Measurements from ENCODE around the gene FAM167B. TPM values are rescaled to one million over a fixed set of nuclear protein-coding genes. Genes with fewer than 3 reads are reported as not detected.

The FAM167B gene
- total and polyA plus RNA-seq, 10 donors = 0.54 to 2.7 (median 1.4) TPM; not detected in 1

DNA sequence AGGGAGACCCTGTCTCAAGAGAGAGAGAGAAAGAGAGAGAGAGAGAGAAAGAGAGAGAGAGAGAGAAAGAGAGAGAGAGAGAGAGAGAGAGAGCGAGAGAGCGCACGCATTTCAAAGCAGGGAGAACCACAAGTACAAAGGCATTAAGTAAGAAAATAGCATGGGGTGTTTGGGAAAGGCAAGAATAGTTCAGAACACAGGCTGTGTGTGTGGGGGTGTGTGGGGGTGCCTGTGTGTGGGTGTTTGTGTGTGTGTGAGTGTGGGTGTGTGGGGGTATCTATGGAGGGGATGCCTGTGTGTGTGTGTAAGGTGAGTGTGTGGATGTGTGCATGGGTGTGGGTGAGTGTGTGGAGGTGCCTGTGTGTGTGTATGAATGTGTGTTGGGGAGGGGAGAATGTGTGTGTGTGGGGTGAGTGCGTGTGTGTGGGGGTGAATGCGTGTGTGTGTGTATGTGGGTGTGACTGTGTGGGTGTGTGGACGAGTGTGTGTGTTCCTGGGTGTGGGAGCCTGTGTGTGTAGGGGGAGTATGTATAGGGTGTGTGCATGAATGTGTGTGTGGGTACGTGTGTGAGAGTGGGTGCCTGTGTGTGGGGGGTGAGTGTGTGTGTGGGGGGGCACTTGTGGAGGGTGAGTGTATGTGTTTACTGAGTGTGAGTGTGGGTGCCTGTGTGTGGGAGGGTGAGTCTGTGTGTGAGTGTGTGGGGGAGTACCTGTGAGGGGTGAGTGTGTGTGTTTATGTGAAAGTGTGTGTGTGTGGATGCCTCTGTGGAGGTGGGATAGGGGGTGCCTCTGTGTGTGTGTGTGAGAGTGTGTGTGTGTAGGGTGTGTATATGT is 25.8 kb downstream of the FAM167B start:
- 55 to 73% (median 68%) methylated on average over 7 of the region's 7 CpGs for WGBS, 5 donors
- DNase-seq = peak; percentile 47
- H3K27me3 ChIP-seq (replicated peaks in 1 of 7) = peaks cover 0 to 18% (median 0%) of the 10 kb centered on the region in 7 donors
- peaks cover 0 to 37% (median 9%) of the 10 kb centered on the region in 6 donors for H3K36me3 ChIP-seq
- H3K27ac ChIP-seq = peak overlapping the region in 4 of 8 donors; percentile 31 to 79 (median 56)
- H3K4me3 ChIP-seq = no peak overlapping the region
- no peaks in the 10 kb centered on the region for H3K9me3 ChIP-seq
- intact Hi-C loops (cut with DNase I; ENCODE audit: low total_unique reads) = no loop called here
- H3K4me1 ChIP-seq = peaks cover 0 to 66% (median 17%) of the 10 kb centered on the region in 6 donors
- TF ChIP-seq POLR2A (IDR thresholded peaks at IDR 0.05) (no peak), POLR2AphosphoS5 (IDR thresholded peaks at IDR 0.05) (no peak)
- TF ChIP-seq, protein P1, sequence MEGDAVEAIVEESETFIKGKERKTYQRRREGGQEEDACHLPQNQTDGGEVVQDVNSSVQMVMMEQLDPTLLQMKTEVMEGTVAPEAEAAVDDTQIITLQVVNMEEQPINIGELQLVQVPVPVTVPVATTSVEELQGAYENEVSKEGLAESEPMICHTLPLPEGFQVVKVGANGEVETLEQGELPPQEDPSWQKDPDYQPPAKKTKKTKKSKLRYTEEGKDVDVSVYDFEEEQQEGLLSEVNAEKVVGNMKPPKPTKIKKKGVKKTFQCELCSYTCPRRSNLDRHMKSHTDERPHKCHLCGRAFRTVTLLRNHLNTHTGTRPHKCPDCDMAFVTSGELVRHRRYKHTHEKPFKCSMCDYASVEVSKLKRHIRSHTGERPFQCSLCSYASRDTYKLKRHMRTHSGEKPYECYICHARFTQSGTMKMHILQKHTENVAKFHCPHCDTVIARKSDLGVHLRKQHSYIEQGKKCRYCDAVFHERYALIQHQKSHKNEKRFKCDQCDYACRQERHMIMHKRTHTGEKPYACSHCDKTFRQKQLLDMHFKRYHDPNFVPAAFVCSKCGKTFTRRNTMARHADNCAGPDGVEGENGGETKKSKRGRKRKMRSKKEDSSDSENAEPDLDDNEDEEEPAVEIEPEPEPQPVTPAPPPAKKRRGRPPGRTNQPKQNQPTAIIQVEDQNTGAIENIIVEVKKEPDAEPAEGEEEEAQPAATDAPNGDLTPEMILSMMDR (IDR thresholded peaks at IDR 0.05 in 8 of 11, conservative IDR thresholded peaks at IDR 0.05 in 3 of 11) = peak in 1 of 11 experiments; percentile 29

DNA sequence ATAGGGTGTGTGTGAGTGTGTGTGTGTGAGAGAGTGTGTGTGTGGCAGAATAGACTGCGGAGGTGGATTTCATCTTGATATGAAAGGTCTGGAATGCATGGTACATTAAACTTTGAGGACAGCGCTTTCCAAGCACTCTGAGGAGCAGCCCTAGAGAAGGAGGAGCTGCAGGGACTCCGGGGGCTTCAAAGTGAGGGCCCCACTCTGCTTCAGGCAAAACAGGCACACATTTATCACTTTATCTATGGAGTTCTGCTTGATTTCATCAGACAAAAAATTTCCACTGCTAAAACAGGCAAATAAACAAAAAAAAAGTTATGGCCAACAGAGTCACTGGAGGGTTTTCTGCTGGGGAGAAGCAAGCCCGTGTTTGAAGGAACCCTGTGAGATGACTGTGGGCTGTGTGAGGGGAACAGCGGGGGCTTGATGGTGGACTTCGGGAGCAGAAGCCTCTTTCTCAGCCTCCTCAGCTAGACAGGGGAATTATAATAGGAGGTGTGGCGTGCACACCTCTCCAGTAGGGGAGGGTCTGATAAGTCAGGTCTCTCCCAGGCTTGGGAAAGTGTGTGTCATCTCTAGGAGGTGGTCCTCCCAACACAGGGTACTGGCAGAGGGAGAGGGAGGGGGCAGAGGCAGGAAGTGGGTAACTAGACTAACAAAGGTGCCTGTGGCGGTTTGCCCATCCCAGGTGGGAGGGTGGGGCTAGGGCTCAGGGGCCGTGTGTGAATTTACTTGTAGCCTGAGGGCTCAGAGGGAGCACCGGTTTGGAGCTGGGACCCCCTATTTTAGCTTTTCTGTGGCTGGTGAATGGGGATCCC is 26.6 kb downstream of the FAM167B start:
- Histone ChIP-seq H3K27ac (peak overlapping the region in 5 of 8 donors; percentile 31 to 79 (median 57)), H3K9me3 (no peaks in the 10 kb centered on the region), H3K4me3 (peak overlapping the region in 1 of 8 donors; percentile 21), H3K27me3 (replicated peaks in 1 of 7) (peaks cover 0 to 18% (median 0%) of the 10 kb centered on the region in 7 donors), H3K4me1 (peaks cover 0 to 58% (median 17%) of the 10 kb centered on the region in 6 donors), H3K36me3 (peaks cover 0 to 46% (median 12%) of the 10 kb centered on the region in 6 donors)
- peak; percentile 89 for DNase-seq
- intact Hi-C loops (cut with DNase I; ENCODE audit: low total_unique reads) = no loop called here
- 34 to 54% (median 46%) methylated on average over 10 of the region's 10 CpGs for WGBS, 5 donors
- TF ChIP-seq POLR2AphosphoS5 (IDR thresholded peaks at IDR 0.05) = peak in 2 of 3 donors; percentile 40 to 54
- TF ChIP-seq, protein P1 (IDR thresholded peaks at IDR 0.05 in 8 of 11, conservative IDR thresholded peaks at IDR 0.05 in 3 of 11) = no peak
- no peak for TF ChIP-seq POLR2A (IDR thresholded peaks at IDR 0.05)

DNA sequence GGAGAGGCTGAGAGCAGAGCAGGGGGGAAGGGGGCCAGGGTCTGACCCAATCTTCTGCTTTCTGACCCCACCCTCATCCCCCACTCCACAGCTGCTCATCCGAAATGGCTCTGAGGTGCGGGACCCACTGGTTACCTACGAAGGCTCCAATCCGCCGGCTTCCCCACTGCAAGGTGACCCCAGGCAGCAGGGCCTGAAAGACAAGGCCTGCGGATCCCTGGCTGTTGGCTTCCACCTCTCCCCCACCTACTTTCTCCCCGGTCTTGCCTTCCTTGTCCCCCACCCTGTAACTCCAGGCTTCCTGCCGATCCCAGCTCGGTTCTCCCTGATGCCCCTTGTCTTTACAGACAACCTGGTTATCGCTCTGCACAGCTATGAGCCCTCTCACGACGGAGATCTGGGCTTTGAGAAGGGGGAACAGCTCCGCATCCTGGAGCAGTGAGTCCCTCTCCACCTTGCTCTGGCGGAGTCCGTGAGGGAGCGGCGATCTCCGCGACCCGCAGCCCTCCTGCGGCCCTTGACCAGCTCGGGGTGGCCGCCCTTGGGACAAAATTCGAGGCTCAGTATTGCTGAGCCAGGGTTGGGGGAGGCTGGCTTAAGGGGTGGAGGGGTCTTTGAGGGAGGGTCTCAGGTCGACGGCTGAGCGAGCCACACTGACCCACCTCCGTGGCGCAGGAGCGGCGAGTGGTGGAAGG is 27.8 kb downstream of the FAM167B start:
- 87 to 95% (median 89%) methylated on average over 14 to 31 of the region's 31 CpGs for WGBS, 5 donors
- H3K27ac ChIP-seq = peak overlapping the region in 3 of 8 donors; percentile 31 to 79 (median 61)
- intact Hi-C loops (cut with DNase I; ENCODE audit: low total_unique reads) = no loop called here
- peak; percentile 70 for DNase-seq
- no peak overlapping the region for H3K4me3 ChIP-seq
- no peaks in the 10 kb centered on the region for H3K9me3 ChIP-seq
- peaks cover 0 to 18% (median 0%) of the 10 kb centered on the region in 7 donors for H3K27me3 ChIP-seq (replicated peaks in 1 of 7)
- peaks cover 0 to 48% (median 17%) of the 10 kb centered on the region in 6 donors for H3K4me1 ChIP-seq
- TF ChIP-seq, protein P1 (IDR thresholded peaks at IDR 0.05 in 8 of 11, conservative IDR thresholded peaks at IDR 0.05 in 3 of 11) = no peak
- TF ChIP-seq POLR2AphosphoS5 (IDR thresholded peaks at IDR 0.05) = no peak
- no peak for TF ChIP-seq POLR2A (IDR thresholded peaks at IDR 0.05)
- peaks cover 0 to 58% (median 18%) of the 10 kb centered on the region in 6 donors for H3K36me3 ChIP-seq
